GM21576 (cell line): ENCODE data around the gene ZDHHC7.

Experiments used
- ATAC-seq: cut with Tn5 transposase; IDR thresholded peaks from one replicate; pipeline ENCODE4 v1.9.1; 2021; ENCODE audit warnings: mild to moderate bottlenecking, moderate library complexity; ENCODE audit not compliant: unreplicated experiment

Gene ZDHHC7

GRCh38 chr16:84999857-85000480 is 11.4 kb downstream of the ZDHHC7 start:
- ATAC-seq, result no peak

- no peak for ATAC-seq
These were observed 12.1 kb downstream of the ZDHHC7 start for GRCh38 chr16:84999200-84999599.

GRCh38 chr16:84996365-84996764 is 15.0 kb downstream of the ZDHHC7 start:
- ATAC-seq, result no peak

GRCh38 chr16:84995663-84996062 is 15.7 kb downstream of the ZDHHC7 start:
- no peak for ATAC-seq

- no peak for ATAC-seq
These were observed 17.4 kb downstream of the ZDHHC7 start for GRCh38 chr16:84993926-84994325.

GRCh38 chr16:84992717-84993075 is 18.6 kb downstream of the ZDHHC7 start:
- no peak for ATAC-seq

- no peak for ATAC-seq
These were observed 20.6 kb downstream of the ZDHHC7 start for GRCh38 chr16:84990782-84991181.

GRCh38 chr16:84989749-84990620 is 21.4 kb downstream of the ZDHHC7 start:
- no peak for ATAC-seq

GRCh38 chr16:84988328-84989080 is 22.8 kb downstream of the ZDHHC7 start:
- ATAC-seq, result no peak

GRCh38 chr16:84986879-84987278 is 24.5 kb downstream of the ZDHHC7 start:
- no peak for ATAC-seq

GRCh38 chr16:84986102-84986501 is 25.2 kb downstream of the ZDHHC7 start:
- no peak for ATAC-seq

GRCh38 chr16:84985079-84986065 is 26.0 kb downstream of the ZDHHC7 start:
- ATAC-seq, result no peak

GRCh38 chr16:84982434-84982833 is 28.9 kb downstream of the ZDHHC7 start:
- ATAC-seq, result no peak

GRCh38 chr16:84979516-84979915 is 31.8 kb downstream of the ZDHHC7 start:
- no peak for ATAC-seq

- ATAC-seq, result no peak
These were observed 34.5 kb downstream of the ZDHHC7 start for GRCh38 chr16:84976644-84977400.

- ATAC-seq, result no peak
These were observed 35.8 kb downstream of the ZDHHC7 start for GRCh38 chr16:84975522-84975921.

GRCh38 chr16:84975066-84975465 is 36.3 kb downstream of the ZDHHC7 start:
- ATAC-seq, result no peak

- no peak for ATAC-seq
These were observed 37.4 kb downstream of the ZDHHC7 start for GRCh38 chr16:84973776-84974523.

GRCh38 chr16:84973236-84973635 is 38.1 kb downstream of the ZDHHC7 start:
- no peak for ATAC-seq
